GM21576 (cell line): ENCODE data around the gene PRMT9.
A peak's percentile ranks its signal among the peaks of the same experiment; 100 is the strongest.

ENCODE experiments used
- ATAC-seq: cut with Tn5 transposase; IDR thresholded peaks from one replicate; pipeline ENCODE4 v1.9.1; 2021; ENCODE audit warnings: mild to moderate bottlenecking, moderate library complexity; ENCODE audit not compliant: unreplicated experiment

Gene PRMT9

DNA sequence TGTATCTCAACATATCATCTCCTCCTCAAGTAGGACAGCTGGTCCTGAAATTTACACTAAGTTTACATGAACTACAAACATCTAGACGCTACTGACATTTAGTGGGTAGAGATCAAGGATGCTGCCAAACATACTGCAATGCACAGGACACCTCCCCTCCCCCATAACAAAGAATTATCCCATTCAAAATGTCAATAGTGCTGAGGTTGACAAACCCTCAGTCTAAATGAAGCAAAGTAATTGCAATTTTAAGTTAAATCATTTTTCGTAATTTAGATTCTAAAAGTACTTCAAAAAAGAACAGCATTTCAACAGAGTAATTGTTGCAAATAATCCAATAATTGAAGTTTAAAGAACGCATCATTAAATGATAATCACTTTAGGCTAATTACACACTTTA lies 1.2 kb downstream of the PRMT9 start:
- no peak for ATAC-seq

- ATAC-seq: no peak
Measured at GRCh38 chr4:147678796-147679549, 5.0 kb downstream of the PRMT9 start.

- no peak for ATAC-seq
Measured at GRCh38 chr4:147678106-147678505, 5.9 kb downstream of the PRMT9 start.

- no peak for ATAC-seq
Measured at GRCh38 chr4:147674496-147674895, 9.5 kb downstream of the PRMT9 start.

DNA sequence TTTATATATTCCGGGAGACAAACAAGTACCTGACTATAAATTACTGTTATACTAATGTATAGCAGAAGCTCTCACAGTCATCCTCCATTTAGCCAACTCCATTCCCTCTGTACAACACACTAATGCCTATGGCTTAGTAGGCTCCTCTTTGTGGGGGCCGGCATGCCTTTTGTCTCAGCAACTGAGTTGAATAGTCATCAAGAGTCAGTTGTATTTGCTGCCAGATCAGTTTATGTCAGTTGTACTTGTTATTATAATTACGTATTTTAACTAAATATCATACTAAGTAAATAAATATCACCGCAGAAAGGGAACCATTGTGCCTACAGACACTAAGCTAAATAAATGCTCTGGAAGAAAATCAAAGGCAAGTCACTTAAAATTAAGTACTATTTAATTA lies 9.9 kb downstream of the PRMT9 start:
- ATAC-seq: no peak

GRCh38 chr4:147658501-147658900 lies 25.5 kb downstream of the PRMT9 start:
- ATAC-seq: no peak

DNA sequence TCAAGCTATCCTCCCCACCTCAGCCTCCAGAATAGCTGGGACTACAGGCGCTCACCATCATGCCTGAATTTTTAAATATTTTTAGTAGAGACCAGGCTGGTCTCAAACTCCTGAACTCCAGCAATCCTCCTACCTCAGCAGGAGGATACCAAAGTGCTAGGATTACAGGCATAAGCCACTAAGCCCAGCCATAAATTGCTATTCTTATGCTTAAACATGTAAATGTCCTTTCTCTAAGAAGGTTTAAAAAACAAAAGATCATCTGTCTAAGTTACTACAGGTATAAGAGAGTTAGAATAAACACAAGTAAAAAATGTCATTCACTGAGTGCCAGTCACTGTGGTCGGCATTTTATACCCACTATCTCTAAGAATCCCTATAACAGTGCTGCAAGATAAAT lies 28.3 kb downstream of the PRMT9 start:
- ATAC-seq: no peak

DNA sequence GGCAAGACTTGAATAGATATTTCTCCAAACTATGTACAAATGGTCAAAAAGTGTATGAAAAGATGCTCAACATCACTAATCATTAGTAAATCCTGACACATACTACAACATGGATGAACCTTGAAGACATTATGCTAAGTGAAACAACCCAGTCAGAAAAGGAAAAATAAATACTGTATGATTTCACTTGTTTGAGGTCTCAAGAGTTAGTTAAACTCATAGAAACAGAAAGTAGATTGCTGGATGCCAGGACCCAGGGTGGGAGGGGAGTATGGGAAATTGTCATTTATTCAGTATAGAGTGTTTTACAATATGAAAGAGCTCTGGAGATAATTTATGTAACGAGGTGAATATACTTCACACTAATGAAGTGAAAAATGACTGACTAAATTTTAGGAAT lies 32.4 kb downstream of the PRMT9 start:
- ATAC-seq: no peak

DNA sequence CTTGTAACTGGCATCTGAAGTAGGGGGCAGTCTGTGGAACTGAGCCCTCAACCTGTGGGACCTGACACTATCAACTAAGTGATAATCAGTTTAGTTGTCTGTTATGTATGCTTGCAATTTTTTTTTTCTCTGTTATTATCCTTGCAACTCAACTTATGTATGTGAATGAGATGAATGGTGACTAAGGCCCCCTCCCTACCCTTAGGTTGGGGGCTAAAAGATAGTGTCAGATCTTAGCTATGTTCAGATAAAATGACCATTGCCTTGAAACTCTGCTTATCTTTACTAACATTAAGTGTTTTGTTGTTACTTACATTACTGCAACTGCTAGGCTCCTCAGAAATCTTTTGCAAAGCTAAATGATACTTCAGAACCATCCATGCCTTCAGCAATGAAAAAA lies 35.3 kb downstream of the PRMT9 start:
- no peak for ATAC-seq

GRCh38 chr4:147645099-147645498 lies 38.9 kb downstream of the PRMT9 start:
- no peak for ATAC-seq

DNA sequence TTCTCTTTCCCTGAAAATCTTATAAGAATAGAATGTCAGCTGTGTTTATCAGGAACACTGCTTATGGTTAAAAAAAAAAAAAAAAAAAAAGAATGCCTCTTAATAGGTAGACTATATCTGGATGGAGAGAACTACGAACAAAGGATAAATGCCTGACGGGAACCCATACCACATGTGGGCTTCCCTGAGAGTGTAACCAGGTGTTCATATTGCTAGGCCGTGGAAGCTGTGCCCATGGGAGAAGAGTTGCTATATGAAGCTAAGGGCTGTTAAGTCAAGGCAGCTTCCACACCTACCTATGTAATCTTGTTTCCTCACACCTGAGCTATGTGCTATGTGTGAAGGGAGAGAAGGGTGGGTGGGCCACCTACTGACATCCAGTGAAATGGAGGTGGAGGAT lies 39.5 kb downstream of the PRMT9 start:
- ATAC-seq: no peak

DNA sequence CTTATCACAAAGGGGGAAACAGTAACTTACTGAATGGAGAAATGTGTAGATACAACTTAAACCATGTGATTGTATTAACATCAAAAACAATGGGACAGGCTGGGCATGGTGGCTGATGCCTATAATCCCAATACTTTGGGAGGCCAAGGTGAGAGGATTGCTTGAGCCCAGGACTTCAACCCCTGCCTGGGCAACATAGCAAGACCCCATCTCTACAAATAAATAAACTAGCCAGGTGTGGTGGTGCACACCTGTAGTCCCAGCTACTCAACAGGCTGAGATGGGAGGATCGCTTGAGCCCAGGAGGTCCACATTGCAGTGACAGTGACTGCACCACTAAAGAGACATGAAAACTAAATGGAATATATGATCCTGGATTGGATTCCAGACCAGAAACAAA lies 40.3 kb downstream of the PRMT9 start:
- no peak for ATAC-seq

DNA sequence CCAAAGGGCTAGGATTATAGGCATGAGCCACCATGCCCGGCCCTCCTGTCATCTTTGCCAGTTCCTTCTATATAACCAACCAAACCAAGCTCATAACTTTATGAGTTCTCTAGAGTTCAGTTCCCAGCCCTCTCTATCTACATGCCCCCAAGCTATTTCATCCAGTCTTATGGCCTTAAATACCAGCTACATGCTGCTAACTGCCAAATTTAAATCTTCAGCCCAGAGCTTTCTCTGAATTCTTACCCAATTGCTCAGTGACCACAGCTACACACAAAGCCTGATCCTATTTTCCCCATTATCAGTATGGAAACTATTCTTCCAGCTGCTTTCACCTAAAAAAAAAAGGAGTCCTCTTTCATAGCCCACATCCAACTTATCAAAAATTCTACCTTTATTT lies 43.6 kb downstream of the PRMT9 start:
- ATAC-seq: no peak

- no peak for ATAC-seq
Measured at GRCh38 chr4:147639388-147639787, 44.6 kb downstream of the PRMT9 start.

- peak; percentile 71 for ATAC-seq
Measured at GRCh38 chr4:147638942-147639341, 45.0 kb downstream of the PRMT9 start.

- no peak for ATAC-seq
Measured at GRCh38 chr4:147638365-147638764, 45.6 kb downstream of the PRMT9 start.

- ATAC-seq: no peak
Measured at GRCh38 chr4:147635348-147635747, 48.6 kb downstream of the PRMT9 start.

DNA sequence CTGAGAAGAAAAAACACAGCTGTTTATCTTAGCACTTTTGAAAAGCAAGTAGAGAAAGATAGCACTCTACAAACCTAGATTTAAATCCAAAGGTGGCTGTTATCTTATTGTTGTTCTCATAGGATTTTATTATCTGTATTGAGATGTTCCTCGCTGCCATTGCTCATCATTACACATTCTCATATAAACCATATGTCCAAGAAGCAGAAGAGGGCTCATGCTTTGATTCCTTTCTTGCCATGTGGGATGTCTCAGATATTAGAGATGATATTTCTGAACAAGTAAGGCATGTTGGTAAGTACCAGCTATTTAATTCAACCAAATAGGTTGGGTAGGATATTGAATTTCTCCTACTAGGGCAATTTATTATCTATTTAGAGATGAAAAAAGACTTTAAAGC lies 50.3 kb downstream of the PRMT9 start:
- no peak for ATAC-seq

GRCh38 chr4:147633113-147633512 lies 50.9 kb downstream of the PRMT9 start:
- ATAC-seq: no peak

DNA sequence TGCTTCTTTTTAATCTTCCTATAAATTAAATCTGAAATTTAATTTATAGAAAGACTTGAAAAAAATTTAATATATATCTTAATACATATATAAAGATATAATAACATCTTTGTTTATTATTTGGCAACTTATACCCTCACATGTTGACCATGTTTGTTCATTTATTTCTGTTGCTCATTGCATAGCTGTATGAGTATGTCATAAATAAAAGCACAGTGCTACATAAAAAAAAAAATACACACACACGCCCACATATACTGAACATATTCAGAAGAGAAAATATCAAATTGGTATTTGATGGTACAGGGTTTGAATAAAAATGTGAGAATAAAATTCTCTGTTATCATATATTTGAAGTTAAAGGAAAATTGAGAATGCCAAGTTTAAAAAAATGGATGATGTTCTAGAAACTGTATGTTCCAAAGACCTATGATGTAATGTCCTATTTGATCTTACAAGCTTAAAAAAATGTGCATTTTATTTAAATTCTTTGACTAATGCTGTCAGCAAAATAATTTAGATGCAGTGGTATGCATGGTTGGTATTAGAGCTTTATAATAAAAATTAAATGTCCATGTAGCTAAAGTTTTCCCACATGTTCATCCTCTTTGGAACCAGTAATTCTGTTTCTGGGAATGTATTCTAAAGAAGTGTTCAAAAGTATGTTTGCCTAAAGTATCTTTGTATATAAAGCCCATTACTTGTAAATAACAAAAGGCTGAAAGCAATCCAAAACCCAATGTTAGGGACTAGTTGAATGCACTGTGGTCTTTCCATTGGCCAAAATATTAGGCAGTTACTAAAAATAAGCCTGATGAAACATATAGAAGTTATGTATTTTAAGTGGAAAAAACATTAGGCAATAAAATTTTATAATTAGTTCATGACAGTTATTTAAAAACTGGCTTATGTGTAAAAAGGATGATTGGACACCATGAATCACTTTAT lies 53.9 kb downstream of the PRMT9 start:
- ATAC-seq: no peak

GRCh38 chr4:147628415-147628814 lies 55.5 kb downstream of the PRMT9 start:
- ATAC-seq: no peak

- no peak for ATAC-seq
Measured at GRCh38 chr4:147626903-147627302, 57.1 kb downstream of the PRMT9 start.
